Measurements from ENCODE around the gene METTL16. TPM values are rescaled to one million over a fixed set of nuclear protein-coding genes. Genes with fewer than 3 reads are reported as not detected.

The METTL16 gene
- polyA plus RNA-seq, 1 of the 3 experiments (the other 2 are of a cell fraction): 8.1 TPM

DNA sequence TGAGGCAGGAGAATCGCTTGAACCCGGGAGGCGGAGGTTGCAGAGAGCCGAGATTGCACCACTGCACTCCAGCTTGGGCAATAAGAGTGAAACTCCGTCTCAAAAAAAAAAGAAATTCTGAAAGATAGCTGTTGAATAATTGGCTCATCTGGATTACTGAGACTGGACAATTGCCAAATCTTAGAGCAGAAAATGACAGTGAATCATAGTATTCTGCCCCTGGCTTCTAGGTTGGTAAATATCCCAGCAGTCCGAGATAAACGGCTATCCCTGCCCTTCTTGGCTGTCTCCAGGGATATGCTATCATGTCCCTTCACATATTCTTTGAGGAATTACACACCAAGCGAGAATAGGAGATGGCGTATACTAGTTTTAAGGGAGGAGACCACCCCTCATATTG is 35.5 kb upstream of the METTL16 start:
- Histone ChIP-seq H3K4me1 (ENCODE audit: control insufficient read depth in 1 of 2, insufficient read depth in 2 of 2, low read depth in 1 of 2, low read length in 1 of 2) (no peaks in the 10 kb centered on the region), H3K27me3 (ENCODE audit: insufficient read depth) (no peaks in the 10 kb centered on the region; the same call in 1 of the 2 replicates), H3F3A (replicated peaks; ENCODE audit: insufficient read depth) (no peaks in the 10 kb centered on the region), H2AFZ (ENCODE audit: low read depth) (no peak overlapping the region), H3K9me3 (no peaks in the 10 kb centered on the region), H3K9ac (no peak overlapping the region), H4K20me1 (ENCODE audit: insufficient read depth) (no peaks in the 10 kb centered on the region), H3K79me2 (ENCODE audit: insufficient read depth) (no peaks in the 10 kb centered on the region), H3K27ac (ENCODE audit: low read depth in 2 of 2, low read length in 1 of 2) (no peak overlapping the region), H3K4me2 (no peak overlapping the region), H3K9me2 (no peaks in the 10 kb centered on the region), H3K4me3 (ENCODE audit: low read depth in 2 of 2, low read length in 1 of 2) (no peak overlapping the region), H3K36me3 (replicated peaks in 1 of 2; ENCODE audit: control insufficient read depth in 1 of 2, insufficient read depth in 2 of 2, low read length in 1 of 2) (no peaks in the 10 kb centered on the region)
- peak; percentile 54 for DNase-seq
- POLR2A ChIA-PET: interaction anchor here (0.6 kb wide), 2 partner anchors 46 to 48 kb away, joined by 3 read pairs; partner anchors contain the start of gene PAFAH1B1
- CTCF ChIA-PET: no interaction called here
- TF ChIP-seq, protein P1, sequence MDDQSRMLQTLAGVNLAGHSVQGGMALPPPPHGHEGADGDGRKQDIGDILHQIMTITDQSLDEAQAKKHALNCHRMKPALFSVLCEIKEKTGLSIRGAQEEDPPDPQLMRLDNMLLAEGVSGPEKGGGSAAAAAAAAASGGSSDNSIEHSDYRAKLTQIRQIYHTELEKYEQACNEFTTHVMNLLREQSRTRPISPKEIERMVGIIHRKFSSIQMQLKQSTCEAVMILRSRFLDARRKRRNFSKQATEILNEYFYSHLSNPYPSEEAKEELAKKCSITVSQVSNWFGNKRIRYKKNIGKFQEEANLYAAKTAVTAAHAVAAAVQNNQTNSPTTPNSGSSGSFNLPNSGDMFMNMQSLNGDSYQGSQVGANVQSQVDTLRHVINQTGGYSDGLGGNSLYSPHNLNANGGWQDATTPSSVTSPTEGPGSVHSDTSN (IDR thresholded peaks at IDR 0.05): peak; percentile 34; the same call in 1 of the 2 replicates
- TF ChIP-seq NFIC (IDR thresholded peaks at IDR 0.05; ENCODE audit: borderline replicate concordance) (peak; percentile 45; the same call in 1 of the 2 replicates), TAF1 (IDR thresholded peaks at IDR 0.05; ENCODE audit: borderline replicate concordance, low read depth, low read length) (no peak)
- TF ChIP-seq, protein P2, sequence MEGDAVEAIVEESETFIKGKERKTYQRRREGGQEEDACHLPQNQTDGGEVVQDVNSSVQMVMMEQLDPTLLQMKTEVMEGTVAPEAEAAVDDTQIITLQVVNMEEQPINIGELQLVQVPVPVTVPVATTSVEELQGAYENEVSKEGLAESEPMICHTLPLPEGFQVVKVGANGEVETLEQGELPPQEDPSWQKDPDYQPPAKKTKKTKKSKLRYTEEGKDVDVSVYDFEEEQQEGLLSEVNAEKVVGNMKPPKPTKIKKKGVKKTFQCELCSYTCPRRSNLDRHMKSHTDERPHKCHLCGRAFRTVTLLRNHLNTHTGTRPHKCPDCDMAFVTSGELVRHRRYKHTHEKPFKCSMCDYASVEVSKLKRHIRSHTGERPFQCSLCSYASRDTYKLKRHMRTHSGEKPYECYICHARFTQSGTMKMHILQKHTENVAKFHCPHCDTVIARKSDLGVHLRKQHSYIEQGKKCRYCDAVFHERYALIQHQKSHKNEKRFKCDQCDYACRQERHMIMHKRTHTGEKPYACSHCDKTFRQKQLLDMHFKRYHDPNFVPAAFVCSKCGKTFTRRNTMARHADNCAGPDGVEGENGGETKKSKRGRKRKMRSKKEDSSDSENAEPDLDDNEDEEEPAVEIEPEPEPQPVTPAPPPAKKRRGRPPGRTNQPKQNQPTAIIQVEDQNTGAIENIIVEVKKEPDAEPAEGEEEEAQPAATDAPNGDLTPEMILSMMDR (IDR thresholded peaks at IDR 0.05): no peak
- 57% methylated on average over 9 of the region's 9 CpGs for WGBS (ENCODE audit: low lambda C conversion rate)

DNA sequence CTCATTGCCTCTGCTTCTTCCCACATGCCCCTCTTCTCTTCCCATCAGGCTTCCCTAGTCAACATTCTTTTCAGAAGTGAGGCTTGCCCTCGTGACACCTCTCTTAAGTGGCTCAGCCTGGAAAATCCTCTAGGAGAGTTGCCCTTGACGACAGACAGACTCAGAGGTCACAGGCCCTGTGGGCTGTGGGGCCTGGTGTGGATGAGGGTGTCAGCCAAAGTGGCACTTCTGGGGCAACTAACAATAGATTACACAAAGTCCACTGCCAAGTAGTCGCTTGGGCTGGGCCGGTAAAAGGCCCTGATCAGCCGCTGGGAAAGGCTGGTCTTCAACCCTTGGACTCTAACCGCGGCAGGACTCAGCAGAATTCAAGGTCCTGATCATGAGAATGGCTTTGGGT is 33.7 kb upstream of the METTL16 start:
- Histone ChIP-seq H3K79me2 (ENCODE audit: insufficient read depth) (no peaks in the 10 kb centered on the region), H4K20me1 (ENCODE audit: insufficient read depth) (no peaks in the 10 kb centered on the region), H3K4me2 (no peak overlapping the region), H3F3A (replicated peaks; ENCODE audit: insufficient read depth) (no peaks in the 10 kb centered on the region), H3K4me3 (ENCODE audit: low read depth in 2 of 2, low read length in 1 of 2) (no peak overlapping the region), H3K9ac (no peak overlapping the region), H3K27me3 (ENCODE audit: insufficient read depth) (no peaks in the 10 kb centered on the region), H3K4me1 (ENCODE audit: control insufficient read depth in 1 of 2, insufficient read depth in 2 of 2, low read depth in 1 of 2, low read length in 1 of 2) (no peaks in the 10 kb centered on the region), H2AFZ (ENCODE audit: low read depth) (no peak overlapping the region), H3K36me3 (replicated peaks in 1 of 2; ENCODE audit: control insufficient read depth in 1 of 2, insufficient read depth in 2 of 2, low read length in 1 of 2) (no peaks in the 10 kb centered on the region), H3K9me2 (no peaks in the 10 kb centered on the region), H3K9me3 (no peaks in the 10 kb centered on the region), H3K27ac (ENCODE audit: low read depth in 2 of 2, low read length in 1 of 2) (no peak overlapping the region)
- ChIA-PET CTCF (no interaction called here), POLR2A (no interaction called here)
- TF ChIP-seq RFX5 (IDR thresholded peaks at IDR 0.05; ENCODE audit: low read length) (no peak), SMC3 (IDR thresholded peaks at IDR 0.05; ENCODE audit: low read depth, low read length) (no peak), CHD2 (IDR thresholded peaks at IDR 0.05; ENCODE audit: low read length, partially characterized antibody) (no peak), NFIC (IDR thresholded peaks at IDR 0.05; ENCODE audit: borderline replicate concordance) (no peak), EP300 (IDR thresholded peaks at IDR 0.05; ENCODE audit: borderline replicate concordance in 1 of 2, low read depth in 1 of 2, low read length in 1 of 2) (no peak), GATA2 (CRISPR knock-in tag; IDR thresholded peaks at IDR 0.05) (no peak), TAF1 (IDR thresholded peaks at IDR 0.05; ENCODE audit: borderline replicate concordance, low read depth, low read length) (no peak), SIN3A (IDR thresholded peaks at IDR 0.05; ENCODE audit: borderline replicate concordance, low read depth, low read length) (no peak)
- TF ChIP-seq, protein P3, sequence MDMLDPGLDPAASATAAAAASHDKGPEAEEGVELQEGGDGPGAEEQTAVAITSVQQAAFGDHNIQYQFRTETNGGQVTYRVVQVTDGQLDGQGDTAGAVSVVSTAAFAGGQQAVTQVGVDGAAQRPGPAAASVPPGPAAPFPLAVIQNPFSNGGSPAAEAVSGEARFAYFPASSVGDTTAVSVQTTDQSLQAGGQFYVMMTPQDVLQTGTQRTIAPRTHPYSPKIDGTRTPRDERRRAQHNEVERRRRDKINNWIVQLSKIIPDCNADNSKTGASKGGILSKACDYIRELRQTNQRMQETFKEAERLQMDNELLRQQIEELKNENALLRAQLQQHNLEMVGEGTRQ (IDR thresholded peaks at IDR 0.05; ENCODE audit: borderline replicate concordance, low read depth, low read length): no peak
- TF ChIP-seq, protein P4, sequence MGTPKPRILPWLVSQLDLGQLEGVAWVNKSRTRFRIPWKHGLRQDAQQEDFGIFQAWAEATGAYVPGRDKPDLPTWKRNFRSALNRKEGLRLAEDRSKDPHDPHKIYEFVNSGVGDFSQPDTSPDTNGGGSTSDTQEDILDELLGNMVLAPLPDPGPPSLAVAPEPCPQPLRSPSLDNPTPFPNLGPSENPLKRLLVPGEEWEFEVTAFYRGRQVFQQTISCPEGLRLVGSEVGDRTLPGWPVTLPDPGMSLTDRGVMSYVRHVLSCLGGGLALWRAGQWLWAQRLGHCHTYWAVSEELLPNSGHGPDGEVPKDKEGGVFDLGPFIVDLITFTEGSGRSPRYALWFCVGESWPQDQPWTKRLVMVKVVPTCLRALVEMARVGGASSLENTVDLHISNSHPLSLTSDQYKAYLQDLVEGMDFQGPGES (IDR thresholded peaks at IDR 0.05; ENCODE audit: low read depth, low read length): no peak
- no peak for DNase-seq
- WGBS (ENCODE audit: low lambda C conversion rate): 87% methylated on average over 7 of the region's 7 CpGs

Measured in SK-N-SH (cell line).